ENCODE measurements around the gene PODXL2. TPM values are rescaled to one million over a fixed set of nuclear protein-coding genes. Genes with fewer than 3 reads are reported as not detected.

Gene PODXL2
- total and polyA plus RNA-seq, 3 experiments from 2014 or later: 1.4 to 4.7 (median 1.7) TPM

DNA sequence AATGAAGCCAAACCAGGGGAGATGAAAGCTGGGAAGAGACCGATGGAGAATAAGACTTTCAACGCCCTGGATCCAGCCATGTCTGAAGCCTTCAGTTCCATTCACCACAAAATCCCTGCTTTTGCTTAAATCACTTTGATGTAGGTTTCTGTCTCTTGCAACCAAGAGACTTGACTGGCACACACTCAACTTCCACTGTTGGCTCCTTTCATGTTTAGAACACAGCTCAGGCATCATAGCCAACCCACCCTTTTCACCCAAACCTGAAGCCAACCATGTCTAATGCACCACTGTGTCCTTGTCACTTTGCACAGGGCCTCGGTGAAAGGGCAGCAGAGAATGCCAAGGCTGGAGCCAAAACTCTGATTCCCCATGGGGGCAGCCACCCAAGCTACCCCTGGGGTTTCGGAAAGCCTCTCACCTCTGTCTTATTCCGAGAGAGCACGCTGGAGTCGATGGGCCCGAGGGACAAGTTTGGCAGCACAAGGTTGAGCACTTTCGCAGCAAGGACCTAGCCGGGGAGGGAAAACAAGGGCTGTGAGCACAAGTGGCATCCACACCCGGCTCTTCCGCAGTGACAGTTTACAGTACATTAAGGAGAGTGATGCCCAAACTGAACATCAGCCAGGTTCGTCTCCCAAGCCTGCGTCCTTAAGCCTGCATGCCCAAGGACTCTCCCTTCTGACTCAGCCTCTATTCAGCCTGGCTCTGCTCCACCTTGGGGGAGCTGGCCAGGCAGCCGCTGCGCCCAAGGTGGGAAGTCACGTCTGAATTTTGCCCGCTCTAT, 81.4 kb downstream of the PODXL2 start:
- H3K4me3 ChIP-seq (ENCODE audit: low read length): no peak overlapping the region
- ChIA-PET POLR2A (no interaction called here), CTCF (interaction anchor here (0.9 to 1.6 kb wide), 2 partner anchors 16 to 26 kb away, joined by 3 to 4 read pairs; no protein-coding TSS in a partner anchor)
- no peak for DNase-seq
- H3K36me3 ChIP-seq (ENCODE audit: insufficient read depth, low read length): no peaks in the 10 kb centered on the region
- H3K27me3 ChIP-seq (ENCODE audit: insufficient read depth, low read length, poor library complexity, severe bottlenecking): no peaks in the 10 kb centered on the region
- no peak overlapping the region for H3K27ac ChIP-seq (ENCODE audit: low read depth, low read length)
- Mint-ChIP-seq H3K4me3 (no peak overlapping the region), H3K9me3 (no peaks in the 10 kb centered on the region), H3K36me3 (no peaks in the 10 kb centered on the region), H3K4me1 (no peaks in the 10 kb centered on the region), H3K27me3 (peaks cover under 1 to 1% of the 10 kb centered on the region in 2 donors), H3K27ac (no peak overlapping the region)
- H3K9me3 ChIP-seq (ENCODE audit: low read length): no peaks in the 10 kb centered on the region
- H3K4me1 ChIP-seq (ENCODE audit: insufficient read depth, low read length): no peaks in the 10 kb centered on the region

DNA sequence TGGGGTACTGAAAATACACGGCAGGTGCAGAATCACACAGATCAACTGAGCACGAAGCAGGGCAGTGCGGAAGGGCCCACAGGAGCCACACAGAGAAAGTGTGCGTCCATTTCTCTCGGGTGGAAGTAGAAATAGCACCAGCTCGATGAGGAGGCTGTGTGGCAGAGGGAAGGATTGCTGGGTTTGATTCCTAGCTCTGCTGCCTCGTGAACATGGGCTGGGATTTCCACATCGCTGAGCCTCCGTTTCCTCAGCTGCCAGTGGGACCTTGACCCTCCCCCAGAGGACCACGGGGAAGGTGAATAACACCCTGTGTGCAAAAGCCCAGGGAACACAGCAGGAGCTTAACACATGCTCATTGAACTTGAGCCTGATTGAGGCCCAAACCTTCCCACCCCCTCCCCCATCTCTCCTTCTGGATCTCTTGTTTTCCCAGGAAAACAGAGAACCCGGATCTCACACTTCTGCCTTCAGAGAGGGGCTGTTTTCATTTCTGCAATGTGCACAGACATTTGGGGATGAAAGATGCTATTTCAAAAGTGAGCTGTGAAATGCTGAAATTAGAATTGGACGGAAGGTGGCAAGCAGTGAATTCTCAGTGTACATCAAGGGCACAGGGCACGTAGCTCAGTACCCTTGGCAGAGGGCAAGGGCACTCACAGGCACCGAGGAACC, 82.2 kb downstream of the PODXL2 start:
- no peaks in the 10 kb centered on the region for H3K36me3 ChIP-seq (ENCODE audit: insufficient read depth, low read length)
- H3K9me3 ChIP-seq (ENCODE audit: low read length): no peaks in the 10 kb centered on the region
- no peak overlapping the region for H3K4me3 ChIP-seq (ENCODE audit: low read length)
- no peak for DNase-seq
- H3K4me1 ChIP-seq (ENCODE audit: insufficient read depth, low read length): no peaks in the 10 kb centered on the region
- H3K4me3 Mint-ChIP-seq: no peak overlapping the region
- no peak overlapping the region for H3K27ac Mint-ChIP-seq
- no peaks in the 10 kb centered on the region for H3K4me1 Mint-ChIP-seq
- H3K27me3 Mint-ChIP-seq: peaks cover 1 to 3% of the 10 kb centered on the region in 2 donors
- ChIA-PET POLR2A (no interaction called here), CTCF (interaction anchor here (0.9 to 1.6 kb wide), 2 partner anchors 17 to 27 kb away, joined by 3 to 4 read pairs; no protein-coding TSS in a partner anchor)
- no peaks in the 10 kb centered on the region for H3K36me3 Mint-ChIP-seq
- no peaks in the 10 kb centered on the region for H3K9me3 Mint-ChIP-seq
- no peak overlapping the region for H3K27ac ChIP-seq (ENCODE audit: low read depth, low read length)
- no peaks in the 10 kb centered on the region for H3K27me3 ChIP-seq (ENCODE audit: insufficient read depth, low read length, poor library complexity, severe bottlenecking)

DNA sequence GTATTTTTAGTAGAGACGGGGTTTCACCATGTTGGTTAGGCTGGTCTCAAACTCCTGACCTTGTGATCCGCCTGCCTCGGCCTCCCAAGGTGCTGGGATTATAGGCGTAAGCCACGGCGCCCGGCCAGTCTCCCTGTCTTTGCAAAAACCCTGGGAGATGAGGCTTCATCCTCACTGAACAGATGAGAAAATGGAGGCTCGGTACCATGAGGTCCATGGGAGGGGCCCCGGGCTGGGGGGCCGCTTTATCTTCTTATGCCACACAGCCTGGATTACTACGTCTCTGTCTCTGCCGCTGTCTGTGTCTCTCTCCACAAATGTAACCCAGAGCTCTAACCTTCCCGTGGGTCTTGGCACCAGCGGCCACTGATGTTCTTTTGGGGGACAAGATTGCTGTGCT, 82.9 kb downstream of the PODXL2 start:
- Mint-ChIP-seq H3K36me3 (no peaks in the 10 kb centered on the region), H3K4me3 (no peak overlapping the region), H3K4me1 (no peaks in the 10 kb centered on the region), H3K27me3 (peaks cover 1 to 3% of the 10 kb centered on the region in 2 donors), H3K9me3 (no peaks in the 10 kb centered on the region), H3K27ac (no peak overlapping the region)
- Histone ChIP-seq H3K27ac (ENCODE audit: low read depth, low read length) (no peak overlapping the region), H3K4me1 (ENCODE audit: insufficient read depth, low read length) (no peaks in the 10 kb centered on the region), H3K36me3 (ENCODE audit: insufficient read depth, low read length) (no peaks in the 10 kb centered on the region), H3K27me3 (ENCODE audit: insufficient read depth, low read length, poor library complexity, severe bottlenecking) (no peaks in the 10 kb centered on the region), H3K4me3 (ENCODE audit: low read length) (no peak overlapping the region), H3K9me3 (ENCODE audit: low read length) (no peaks in the 10 kb centered on the region)
- DNase-seq: no peak
- CTCF ChIA-PET: no interaction called here
- POLR2A ChIA-PET: no interaction called here

DNA sequence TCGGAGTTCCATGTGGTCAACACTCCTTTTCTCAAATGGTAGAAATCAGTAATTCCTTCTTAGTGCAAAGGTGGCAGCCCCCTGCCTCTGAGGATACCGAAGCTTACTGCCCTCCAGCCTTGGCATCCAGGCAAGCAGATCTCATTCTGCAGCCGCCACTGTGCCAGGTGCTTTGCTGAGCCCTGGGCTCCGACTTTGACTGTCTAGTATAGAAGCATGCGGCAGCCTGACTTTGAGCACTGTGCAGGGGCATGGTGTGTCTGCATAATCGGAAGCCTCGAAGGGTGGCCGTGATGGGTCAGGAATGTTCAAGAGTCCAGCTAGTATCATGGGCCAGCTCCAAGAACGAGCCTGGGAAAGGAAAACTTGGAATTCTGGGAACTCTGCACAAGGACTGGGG, 83.5 kb downstream of the PODXL2 start:
- no peaks in the 10 kb centered on the region for H3K4me1 ChIP-seq (ENCODE audit: insufficient read depth, low read length)
- Mint-ChIP-seq H3K27ac (no peak overlapping the region), H3K36me3 (no peaks in the 10 kb centered on the region), H3K27me3 (peaks cover 1 to 3% of the 10 kb centered on the region in 2 donors), H3K4me3 (no peak overlapping the region), H3K4me1 (no peaks in the 10 kb centered on the region), H3K9me3 (no peaks in the 10 kb centered on the region)
- no peaks in the 10 kb centered on the region for H3K36me3 ChIP-seq (ENCODE audit: insufficient read depth, low read length)
- no peak for DNase-seq
- CTCF ChIA-PET: no interaction called here
- no peaks in the 10 kb centered on the region for H3K27me3 ChIP-seq (ENCODE audit: insufficient read depth, low read length, poor library complexity, severe bottlenecking)
- H3K27ac ChIP-seq (ENCODE audit: low read depth, low read length): no peak overlapping the region
- no peaks in the 10 kb centered on the region for H3K9me3 ChIP-seq (ENCODE audit: low read length)
- POLR2A ChIA-PET: no interaction called here
- H3K4me3 ChIP-seq (ENCODE audit: low read length): no peak overlapping the region

DNA sequence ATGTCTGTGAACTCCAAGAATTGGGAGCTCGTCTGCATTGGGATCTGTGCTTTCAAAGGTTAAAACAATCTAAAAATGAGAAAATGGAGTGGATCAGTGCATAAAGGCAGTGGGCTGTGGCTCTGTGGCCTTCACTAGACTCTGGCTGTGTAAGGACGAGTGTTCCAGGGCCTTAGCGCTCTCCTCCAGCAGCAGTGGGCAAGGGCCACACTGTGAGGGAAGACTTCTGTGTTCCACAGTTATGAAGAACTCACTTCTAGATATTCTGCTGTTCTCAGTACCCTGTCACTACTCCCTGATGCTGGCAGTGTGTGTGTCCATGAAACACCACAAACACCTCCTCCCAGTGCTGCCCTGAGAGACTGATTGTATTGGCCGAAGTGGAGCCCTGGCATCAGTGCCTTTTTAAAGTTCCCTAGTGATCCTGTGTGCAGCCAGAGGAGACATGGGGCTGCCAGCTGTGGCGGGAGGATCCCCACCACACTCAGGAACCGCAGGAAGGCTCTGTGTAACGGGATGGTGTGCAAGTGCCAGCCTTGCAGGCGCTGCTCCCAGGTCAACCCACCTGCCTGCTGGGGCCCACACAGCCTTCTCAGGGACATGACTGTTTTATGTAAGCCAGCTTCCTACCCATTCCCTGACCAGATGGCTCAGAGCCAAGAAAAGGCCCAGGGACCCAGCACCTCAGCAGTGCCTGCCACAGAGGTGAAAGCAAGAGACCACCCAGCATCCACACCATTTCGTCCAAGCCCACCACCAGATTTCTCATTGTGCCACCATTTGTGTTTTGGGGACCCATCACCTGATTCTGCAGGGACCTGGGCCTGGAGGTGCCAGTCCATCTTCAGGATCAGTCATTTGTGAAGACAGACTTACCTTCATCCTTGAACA, 84.1 kb downstream of the PODXL2 start:
- DNase-seq: no peak
- H3K36me3 ChIP-seq (ENCODE audit: insufficient read depth, low read length): no peaks in the 10 kb centered on the region
- CTCF ChIA-PET: no interaction called here
- no peaks in the 10 kb centered on the region for H3K4me1 ChIP-seq (ENCODE audit: insufficient read depth, low read length)
- H3K27me3 ChIP-seq (ENCODE audit: insufficient read depth, low read length, poor library complexity, severe bottlenecking): no peaks in the 10 kb centered on the region
- no peaks in the 10 kb centered on the region for H3K9me3 ChIP-seq (ENCODE audit: low read length)
- Mint-ChIP-seq H3K36me3 (no peaks in the 10 kb centered on the region), H3K4me1 (no peaks in the 10 kb centered on the region), H3K9me3 (no peaks in the 10 kb centered on the region), H3K27me3 (peaks cover 1 to 3% of the 10 kb centered on the region in 2 donors), H3K27ac (peak overlapping the region in 1 of 8 donors; percentile 3), H3K4me3 (no peak overlapping the region)
- POLR2A ChIA-PET: no interaction called here
- H3K27ac ChIP-seq (ENCODE audit: low read depth, low read length): no peak overlapping the region
- no peak overlapping the region for H3K4me3 ChIP-seq (ENCODE audit: low read length)

DNA sequence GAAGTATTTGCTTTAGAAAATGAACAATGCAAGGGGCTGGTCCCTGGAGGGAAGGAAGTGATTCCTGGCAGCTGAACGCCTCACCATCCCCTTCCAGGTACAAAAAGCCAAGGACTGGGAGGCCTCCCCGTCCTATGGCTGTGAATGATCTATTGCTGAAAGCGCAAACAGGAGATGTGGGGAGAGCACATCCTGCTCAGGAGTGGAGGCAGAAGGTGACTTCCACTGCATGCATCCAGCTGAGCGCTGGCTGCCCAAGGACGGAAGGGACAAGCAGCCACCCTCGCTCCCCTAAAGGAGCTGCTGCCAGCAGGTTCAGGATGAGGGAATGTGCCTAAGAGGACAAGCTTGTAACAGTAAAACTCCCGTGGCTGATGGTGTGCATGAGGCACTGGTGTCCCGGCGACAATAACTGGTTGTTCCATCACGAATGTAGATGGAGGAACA, 85.2 kb downstream of the PODXL2 start:
- H3K4me3 Mint-ChIP-seq: no peak overlapping the region
- no peak for DNase-seq
- H3K27ac ChIP-seq (ENCODE audit: low read depth, low read length): no peak overlapping the region
- H3K4me1 ChIP-seq (ENCODE audit: insufficient read depth, low read length): no peaks in the 10 kb centered on the region
- ChIA-PET CTCF (no interaction called here), POLR2A (no interaction called here)
- no peaks in the 10 kb centered on the region for H3K4me1 Mint-ChIP-seq
- no peaks in the 10 kb centered on the region for H3K36me3 ChIP-seq (ENCODE audit: insufficient read depth, low read length)
- peaks cover 1 to 3% of the 10 kb centered on the region in 2 donors for H3K27me3 Mint-ChIP-seq
- H3K4me3 ChIP-seq (ENCODE audit: low read length): no peak overlapping the region
- H3K9me3 ChIP-seq (ENCODE audit: low read length): no peaks in the 10 kb centered on the region
- H3K27me3 ChIP-seq (ENCODE audit: insufficient read depth, low read length, poor library complexity, severe bottlenecking): no peaks in the 10 kb centered on the region
- H3K27ac Mint-ChIP-seq: no peak overlapping the region
- no peaks in the 10 kb centered on the region for H3K9me3 Mint-ChIP-seq
- H3K36me3 Mint-ChIP-seq: no peaks in the 10 kb centered on the region

DNA sequence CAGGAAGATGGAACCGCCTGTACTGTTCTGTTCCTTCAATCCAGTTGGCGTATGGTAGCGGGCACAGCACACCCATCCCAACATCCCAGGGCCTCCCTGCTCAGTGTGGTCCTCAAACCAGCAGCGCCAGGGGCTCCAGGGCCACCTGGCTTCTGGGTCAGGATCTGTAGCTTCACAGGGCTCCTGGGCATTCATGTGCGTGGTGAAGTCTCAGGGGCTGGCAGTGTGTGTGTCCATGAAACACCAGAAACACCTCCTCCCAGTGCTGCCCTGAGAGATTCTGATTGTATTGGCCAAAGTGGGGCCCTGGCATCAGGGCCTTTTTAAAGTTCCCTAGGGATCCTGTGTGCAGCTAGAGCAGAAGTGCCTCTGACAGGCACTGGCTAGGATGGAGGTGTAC, 85.9 kb downstream of the PODXL2 start:
- CTCF ChIA-PET: interaction anchor here (1.3 kb wide), 1 partner anchor 62 kb away, joined by 3 read pairs; no protein-coding TSS in a partner anchor

More for the DNA sequence above, 85.9 kb downstream of the PODXL2 start:
- Mint-ChIP-seq H3K27me3 (peaks cover 1 to 3% of the 10 kb centered on the region in 2 donors), H3K36me3 (no peaks in the 10 kb centered on the region), H3K9me3 (no peaks in the 10 kb centered on the region), H3K27ac (no peak overlapping the region), H3K4me1 (no peaks in the 10 kb centered on the region), H3K4me3 (no peak overlapping the region)
- Histone ChIP-seq H3K9me3 (ENCODE audit: low read length) (no peaks in the 10 kb centered on the region), H3K4me3 (ENCODE audit: low read length) (no peak overlapping the region), H3K4me1 (ENCODE audit: insufficient read depth, low read length) (no peaks in the 10 kb centered on the region), H3K36me3 (ENCODE audit: insufficient read depth, low read length) (no peaks in the 10 kb centered on the region), H3K27me3 (ENCODE audit: insufficient read depth, low read length, poor library complexity, severe bottlenecking) (no peaks in the 10 kb centered on the region), H3K27ac (ENCODE audit: low read depth, low read length) (no peak overlapping the region)
- POLR2A ChIA-PET: no interaction called here
- DNase-seq: no peak
